K562 (cell line): ENCODE results near the gene MYH9. TPM values are rescaled to one million over a fixed set of nuclear protein-coding genes. Genes with fewer than 3 reads are reported as not detected.

Experiments
- ATAC-seq: fragments of 200-7000 bp; cut with Tn5 transposase; 3 replicates; pipeline ENCODE4 v1.9.1; 2020; ENCODE audit warnings: moderate library complexity
- BruUV-seq: library from RNA; stranded (reverse); fragments of 400-500 nt; replicated peaks from 2 replicates; lab custom pipeline; 2021; lab: Mats Ljungman, UMichigan
- CTCF ChIA-PET: fragments of 300-600 bp; formaldehyde crosslinking; extraction: SDS; loops from one replicate; lab custom pipeline; 2021; ENCODE audit warnings: low intra/inter-chr PET ratio; lab: Yijun Ruan, JAX
- POLR2A ChIA-PET: fragments of 300-600, 350-650 bp; sonication (Branson Sonifier 250); formaldehyde crosslinking; extraction: SDS; loops from one replicate; lab custom pipeline; 2021; ENCODE audit warnings: antibody characterized with exemption, inconsistent platforms; lab: Yijun Ruan, JAX
- DNase-seq, 4 experiments: peaks; one replicate each; pipeline versions ENCODE4 v3.0.0 to v3.0.0-alpha.2; 2011 to 2018; ENCODE audit warnings: low spot score in 3 of 4, mixed read lengths in 3 of 4; ENCODE audit errors: extremely low read depth in 1 of 4
- FAIRE-seq: peaks from 2 replicates; lab custom pipeline; 2011; peaks lifted over from hg19 to GRCh38; lab: Jason Lieb, UNC
- H2AFZ ChIP-seq: 2 replicates; pipeline ENCODE4 v1.6.0; 2011; ENCODE audit warnings: low read depth, low read length, control low read depth, inconsistent platforms
- H3K27ac ChIP-seq: fragments of 200-600 bp; 3 replicates; pipeline ENCODE4 v1.8.0; 2011; ENCODE audit warnings: low read depth, mild to moderate bottlenecking, control low read depth, inconsistent platforms, low read length, moderate library complexity, mixed read lengths; ENCODE audit errors: extremely low read depth
- H3K27me3 ChIP-seq, 2 experiments: fragments of 300-600 bp in 1 of 2; 2 replicates in 1 of 2; 3 replicates in 1 of 2; pipeline versions ENCODE4 v1.6.0 to v1.8.0; 2011; ENCODE audit warnings: inconsistent platforms in 2 of 2, low read length in 2 of 2, mild to moderate bottlenecking in 1 of 2, mixed read lengths in 1 of 2, moderate library complexity in 1 of 2; ENCODE audit not compliant: control insufficient read depth in 2 of 2, insufficient read depth in 2 of 2
- H3K36me3 ChIP-seq: fragments of 300-600 bp; 3 replicates; pipeline ENCODE4 v1.8.0; 2011; ENCODE audit warnings: mild to moderate bottlenecking, low read length, inconsistent platforms; ENCODE audit not compliant: control insufficient read depth, insufficient read depth
- H3K4me1 ChIP-seq, 2 experiments: fragments of 200-600 bp in 1 of 2; replicated peaks in 1 of 2; 2 replicates in 1 of 2; 3 replicates in 1 of 2; pipeline versions ENCODE4 v1.5.1 to v1.8.0; 2011; ENCODE audit warnings: inconsistent platforms in 2 of 2, low read length in 2 of 2, mild to moderate bottlenecking in 1 of 2, mixed read lengths in 1 of 2, moderate library complexity in 1 of 2; ENCODE audit not compliant: control insufficient read depth in 2 of 2, insufficient read depth in 2 of 2
- H3K4me2 ChIP-seq: 2 replicates; pipeline ENCODE4 v1.6.1; 2011; ENCODE audit warnings: low read length, control low read depth, inconsistent platforms, mixed read lengths; ENCODE audit not compliant: insufficient read depth
- H3K4me3 ChIP-seq: fragments of 200-600 bp; sonication (generic), shearing (Covaris generic); 2 replicates; pipeline ENCODE4 v1.5.1; 2016; ENCODE audit warnings: control low read depth, inconsistent platforms
- H3K79me2 ChIP-seq: fragments of 200-600 bp; 3 replicates; pipeline ENCODE4 v1.8.0; 2011; ENCODE audit warnings: low read length, inconsistent platforms; ENCODE audit not compliant: control insufficient read depth, insufficient read depth
- H3K9ac ChIP-seq, 2 experiments: 2 replicates each; pipeline versions ENCODE4 v1.6.0 to v1.6.1; 2011; ENCODE audit warnings: low read depth in 2 of 2, low read length in 2 of 2, control low read depth in 1 of 2, inconsistent platforms in 1 of 2, mild to moderate bottlenecking in 1 of 2, mixed read lengths in 1 of 2; ENCODE audit not compliant: insufficient read depth in 1 of 2
- H3K9me1 ChIP-seq: one replicate; pipeline ENCODE4 v1.6.0; 2011; ENCODE audit warnings: inconsistent platforms, mild to moderate bottlenecking, low read length, moderate library complexity; ENCODE audit not compliant: control insufficient read depth, insufficient read depth
- H3K9me3 ChIP-seq: replicated peaks from 2 replicates; pipeline ENCODE4 v1.5.1; 2011; ENCODE audit warnings: low read depth, low read length, inconsistent platforms; ENCODE audit not compliant: control insufficient read depth, insufficient read depth
- H4K20me1 ChIP-seq: replicated peaks from 2 replicates; pipeline ENCODE4 v1.6.1; 2011; ENCODE audit warnings: low read length, inconsistent platforms, mixed read lengths; ENCODE audit not compliant: control insufficient read depth, insufficient read depth
- CBX5 ChIP-seq: IDR thresholded peaks from 2 replicates; pipeline ENCODE4 v1.6.1; 2014; ENCODE audit warnings: low read depth, borderline replicate concordance
- E2F3 ChIP-seq: fragments of 250-450 bp; sonication (Bioruptor Pico); IDR thresholded peaks from 2 replicates; pipeline ENCODE4 v1.4.0; 2020; ENCODE audit warnings: mild to moderate bottlenecking
- EHMT2 ChIP-seq: fragments of 450-650 bp; IDR thresholded peaks from 2 replicates; pipeline ENCODE4 v1.6.1; 2018; ENCODE audit warnings: antibody characterized with exemption
- ETS2 ChIP-seq: IDR thresholded peaks from 2 replicates; pipeline ENCODE4 v1.6.1; 2016; ENCODE audit warnings: borderline replicate concordance, missing genetic modification characterization, mild to moderate bottlenecking, moderate library complexity, missing compliant biosample characterization; ENCODE audit not compliant: poor library complexity, severe bottlenecking
- FOXO4 ChIP-seq: fragments of 450-650 bp; formaldehyde crosslinking; IDR thresholded peaks from 2 replicates; pipeline ENCODE4 v1.4.0; 2020; ENCODE audit warnings: mild to moderate bottlenecking, moderate library complexity
- HDAC3 ChIP-seq: fragments of 450-650 bp; IDR thresholded peaks from 2 replicates; pipeline ENCODE4 v1.6.1; 2018; ENCODE audit warnings: borderline replicate concordance, mild to moderate bottlenecking, moderate library complexity; ENCODE audit not compliant: partially characterized antibody
- HNRNPL ChIP-seq: fragments of 200-400 bp; formaldehyde crosslinking; IDR thresholded peaks from 2 replicates; pipeline ENCODE4 v1.6.1; 2017; ENCODE audit warnings: low read depth, mild to moderate bottlenecking, low read length
- KDM1A ChIP-seq, 2 experiments: fragments of 450-650 bp; IDR thresholded peaks; 2 replicates each; pipeline ENCODE4 v1.6.1; 2016; ENCODE audit warnings: mild to moderate bottlenecking in 2 of 2
- MTA2 ChIP-seq: fragments of 450-650 bp; IDR thresholded peaks from 2 replicates; pipeline ENCODE4 v1.6.1; 2016; ENCODE audit warnings: low read depth
- NCOA1 ChIP-seq: fragments of 450-650 bp; IDR thresholded peaks from 2 replicates; pipeline ENCODE4 v1.6.1; 2016; ENCODE audit warnings: low read depth
- NR3C1 ChIP-seq: sonication (generic); formaldehyde crosslinking; IDR thresholded peaks from 2 replicates; pipeline ENCODE4 v1.8.1; 2022; ENCODE audit warnings: missing genetic modification reagents
- PCBP1 ChIP-seq: fragments of 200-400 bp; formaldehyde crosslinking; IDR thresholded peaks from 2 replicates; pipeline ENCODE4 v1.6.1; 2018; ENCODE audit warnings: mild to moderate bottlenecking, low read depth, low read length; ENCODE audit not compliant: poor library complexity, severe bottlenecking
- PHB ChIP-seq: fragments of 250-450 bp; sonication (Bioruptor Pico); IDR thresholded peaks from 2 replicates; pipeline ENCODE4 v1.5.0; 2021
- SAP30 ChIP-seq: fragments of 200-600 bp; sonication (generic); IDR thresholded peaks from 2 replicates; pipeline ENCODE4 v1.6.1; 2012; ENCODE audit warnings: borderline replicate concordance, low read depth, mild to moderate bottlenecking, moderate library complexity, low read length, control low read depth, inconsistent platforms; ENCODE audit not compliant: insufficient read depth, poor library complexity, severe bottlenecking
- SMARCA5 ChIP-seq: fragments of 450-650 bp; IDR thresholded peaks from 2 replicates; pipeline ENCODE4 v1.6.1; 2016
- SRSF1 ChIP-seq: fragments of 200-400 bp; formaldehyde crosslinking; IDR thresholded peaks from 2 replicates; pipeline ENCODE4 v1.6.1; 2017; ENCODE audit warnings: mild to moderate bottlenecking, low read depth, low read length, moderate library complexity
- ZC3H11A ChIP-seq: IDR thresholded peaks from 2 replicates; pipeline ENCODE4 v1.6.1; 2012; ENCODE audit warnings: low read depth, low read length, improper control_type of control experiment
- WGBS: fragments of 100-300 bp; shearing (Covaris generic); methylation state at CpG from one replicate; pipeline ENCODE4 v1.1.6; 2016; ENCODE audit warnings: low coverage, mixed read lengths; ENCODE audit not compliant: insufficient coverage; ENCODE audit errors: missing lambda C conversion rate; 5-methylcytosine and 5-hydroxymethylcytosine counted together
- in situ Hi-C: fragments of 300-500 bp; cut with MboI; formaldehyde crosslinking; loops from 4 replicates; pipeline ENCODE4 v1.15.0; 2018; ENCODE audit warnings: inconsistent platforms, mixed read lengths
- intact Hi-C: fragments of 100-400 bp; cut with micrococcal nuclease; formaldehyde crosslinking; loops from 2 replicates; pipeline ENCODE4 v1.14.2; 2022
- polyA plus RNA-seq, 8 experiments: library from polyadenylated mRNA; depleted of rRNA in 4 of 8; stranded (reverse) in 5 of 8; unstranded in 3 of 8; fragments of >200 nt; fragmentation: Nextera tagmentation in 2 of 8; fragmentation: Illumina TruSeq in 1 of 8; extraction: Ambion mirVana in 2 of 8; extraction: Trizol in 1 of 8; gene quantifications; 2 replicates each; pipeline versions ENCODE4 v1.2.1 to v1.2.3, GENCODE V29; 2011 to 2014; ENCODE audit warnings: inconsistent platforms in 1 of 8, missing spikeins in 1 of 8
- total RNA-seq, 7 experiments: library from RNA; depleted of rRNA in 6 of 7; stranded (reverse); fragments of >200 nt in 6 of 7; fragmentation: Illumina TruSeq in 2 of 7; extraction: Trizol in 2 of 7; gene quantifications; 2 replicates each; pipeline versions ENCODE4 v1.2.1 to v1.2.3, GENCODE V29; 2011 to 2021; ENCODE audit warnings: low replicate concordance in 1 of 7
- TF ChIP-seq, protein P1 (sequence below): fragments of 450-650 bp; IDR thresholded peaks from 2 replicates; pipeline ENCODE4 v1.6.1; 2017; ENCODE audit warnings: mild to moderate bottlenecking, moderate library complexity

The MYH9 gene
- total and polyA plus RNA-seq, 9 of the 15 experiments (the other 6 are each of a cell fraction or from before 2014, with no cell fraction given) = 0.71 to 111 (median 24.6) TPM

- ATAC-seq (no peak), FAIRE-seq (no peak)
- CTCF ChIA-PET = no interaction called here
- TF ChIP-seq EHMT2 = no peak
- TF ChIP-seq HNRNPL = no peak
- TF ChIP-seq PCBP1 = no peak
- no peak for TF ChIP-seq SAP30
- TF ChIP-seq E2F3 (CRISPR knock-in tag) = no peak
- no peak for TF ChIP-seq NR3C1 (CRISPR knock-in tag)
- no peak for TF ChIP-seq HDAC3
- no peak for TF ChIP-seq ETS2 (tag)
- no peak for TF ChIP-seq NCOA1
- TF ChIP-seq PHB (CRISPR knock-in tag) = no peak
- TF ChIP-seq ZC3H11A = no peak
- TF ChIP-seq MTA2 = no peak
- TF ChIP-seq, protein P1, sequence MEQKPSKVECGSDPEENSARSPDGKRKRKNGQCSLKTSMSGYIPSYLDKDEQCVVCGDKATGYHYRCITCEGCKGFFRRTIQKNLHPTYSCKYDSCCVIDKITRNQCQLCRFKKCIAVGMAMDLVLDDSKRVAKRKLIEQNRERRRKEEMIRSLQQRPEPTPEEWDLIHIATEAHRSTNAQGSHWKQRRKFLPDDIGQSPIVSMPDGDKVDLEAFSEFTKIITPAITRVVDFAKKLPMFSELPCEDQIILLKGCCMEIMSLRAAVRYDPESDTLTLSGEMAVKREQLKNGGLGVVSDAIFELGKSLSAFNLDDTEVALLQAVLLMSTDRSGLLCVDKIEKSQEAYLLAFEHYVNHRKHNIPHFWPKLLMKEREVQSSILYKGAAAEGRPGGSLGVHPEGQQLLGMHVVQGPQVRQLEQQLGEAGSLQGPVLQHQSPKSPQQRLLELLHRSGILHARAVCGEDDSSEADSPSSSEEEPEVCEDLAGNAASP = no peak
- no peak for TF ChIP-seq KDM1A (IDR thresholded peaks at IDR 0.05)
- no peak for TF ChIP-seq SRSF1
- TF ChIP-seq FOXO4 = no peak
- no peak for TF ChIP-seq SMARCA5
- TF ChIP-seq CBX5 = no peak
Observed at GRCh38 chr22:36320553-36320952, 67.2 kb downstream of the MYH9 start.

More at GRCh38 chr22:36320553-36320952, 67.2 kb downstream of the MYH9 start:
- Histone ChIP-seq H4K20me1 (no peaks in the 10 kb centered on the region), H3K9me1 (no peaks in the 10 kb centered on the region), H3K27ac (no peak overlapping the region), H3K4me3 (no peak overlapping the region), H3K9ac (no peak overlapping the region), H3K36me3 (peaks cover 77% of the 10 kb centered on the region), H3K9me3 (no peaks in the 10 kb centered on the region), H2AFZ (no peak overlapping the region), H3K4me1 (peaks cover 0 to 4% of the 10 kb centered on the region in 2 experiments; a peak in 2 of 5 replicates), H3K4me2 (no peak overlapping the region), H3K27me3 (no peaks in the 10 kb centered on the region), H3K79me2 (no peaks in the 10 kb centered on the region)
- POLR2A ChIA-PET = interaction anchor here (0.6 to 1.4 kb wide), 2 partner anchors 9 to 131 kb away, joined by 3 to 5 read pairs; no protein-coding TSS in a partner anchor
- DNase-seq = no peak
- in situ Hi-C loops = no loop called here
- BruUV-seq = no TSS peak
- 96% methylated on average over 4 of the region's 9 CpGs for WGBS
- intact Hi-C loops = no loop called here
